Measurements from ENCODE around the gene LRRN4. TPM values are rescaled to one million over a fixed set of nuclear protein-coding genes. Genes with fewer than 3 reads are reported as not detected.

LRRN4 gene
- total RNA-seq, 1 donor from 2014 or later, result not detected

DNA sequence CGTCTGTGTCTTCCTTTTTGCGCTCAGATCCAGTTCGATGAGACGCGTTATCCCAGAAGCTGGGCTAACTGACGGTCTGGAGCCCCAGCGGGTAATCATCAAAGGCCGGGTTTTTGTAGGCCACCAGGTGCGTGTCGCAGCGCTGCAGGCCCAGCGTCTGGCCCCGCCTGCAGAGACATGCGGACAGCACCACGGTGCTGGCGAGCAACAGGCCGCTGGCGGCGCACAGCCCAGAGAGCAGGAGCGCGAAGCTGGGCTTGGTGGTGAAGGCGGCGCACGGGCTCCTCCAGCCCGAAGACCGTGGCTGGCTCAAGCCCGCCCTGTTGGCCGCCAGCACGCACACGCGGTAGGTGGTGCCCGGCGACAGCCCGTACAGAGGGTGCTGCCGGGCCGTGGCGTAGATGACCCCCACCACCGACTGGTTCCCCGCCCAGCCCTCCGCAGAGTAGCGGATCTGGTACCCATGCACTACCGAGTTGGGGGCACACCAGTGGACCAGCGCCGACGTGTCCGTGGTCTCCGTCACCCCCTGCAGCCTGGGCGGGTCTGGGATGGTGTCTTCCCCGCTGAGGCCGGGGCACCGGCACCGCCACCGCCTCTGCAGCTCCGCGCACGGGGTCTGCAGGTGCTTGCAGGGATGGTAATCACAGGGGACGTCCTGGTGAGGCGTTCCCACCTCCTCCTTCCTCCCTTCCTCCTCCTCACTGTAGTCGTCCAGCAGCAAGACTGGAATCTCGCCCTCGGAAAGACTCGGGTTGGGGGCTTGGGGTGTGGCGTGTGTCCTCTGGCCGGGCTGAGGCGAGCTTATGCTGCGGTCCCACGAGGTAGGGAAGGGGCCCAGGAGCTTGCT is 12.7 kb downstream of the LRRN4 start:
- Mint-ChIP-seq H3K4me3 (ENCODE audit: unreplicated experiment) (no peak overlapping the region), H3K27ac (ENCODE audit: unreplicated experiment) (no peak overlapping the region), H3K4me1 (ENCODE audit: unreplicated experiment) (no peaks in the 10 kb centered on the region), H3K36me3 (ENCODE audit: unreplicated experiment) (peaks cover 30% of the 10 kb centered on the region), H3K27me3 (ENCODE audit: unreplicated experiment) (no peaks in the 10 kb centered on the region), H3K9me3 (ENCODE audit: unreplicated experiment) (no peaks in the 10 kb centered on the region)
- TF ChIP-seq, protein P1, sequence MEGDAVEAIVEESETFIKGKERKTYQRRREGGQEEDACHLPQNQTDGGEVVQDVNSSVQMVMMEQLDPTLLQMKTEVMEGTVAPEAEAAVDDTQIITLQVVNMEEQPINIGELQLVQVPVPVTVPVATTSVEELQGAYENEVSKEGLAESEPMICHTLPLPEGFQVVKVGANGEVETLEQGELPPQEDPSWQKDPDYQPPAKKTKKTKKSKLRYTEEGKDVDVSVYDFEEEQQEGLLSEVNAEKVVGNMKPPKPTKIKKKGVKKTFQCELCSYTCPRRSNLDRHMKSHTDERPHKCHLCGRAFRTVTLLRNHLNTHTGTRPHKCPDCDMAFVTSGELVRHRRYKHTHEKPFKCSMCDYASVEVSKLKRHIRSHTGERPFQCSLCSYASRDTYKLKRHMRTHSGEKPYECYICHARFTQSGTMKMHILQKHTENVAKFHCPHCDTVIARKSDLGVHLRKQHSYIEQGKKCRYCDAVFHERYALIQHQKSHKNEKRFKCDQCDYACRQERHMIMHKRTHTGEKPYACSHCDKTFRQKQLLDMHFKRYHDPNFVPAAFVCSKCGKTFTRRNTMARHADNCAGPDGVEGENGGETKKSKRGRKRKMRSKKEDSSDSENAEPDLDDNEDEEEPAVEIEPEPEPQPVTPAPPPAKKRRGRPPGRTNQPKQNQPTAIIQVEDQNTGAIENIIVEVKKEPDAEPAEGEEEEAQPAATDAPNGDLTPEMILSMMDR (IDR thresholded peaks at IDR 0.05), result no peak
- DNase-seq (ENCODE audit: extremely low spot score, unreplicated experiment), result no peak

DNA sequence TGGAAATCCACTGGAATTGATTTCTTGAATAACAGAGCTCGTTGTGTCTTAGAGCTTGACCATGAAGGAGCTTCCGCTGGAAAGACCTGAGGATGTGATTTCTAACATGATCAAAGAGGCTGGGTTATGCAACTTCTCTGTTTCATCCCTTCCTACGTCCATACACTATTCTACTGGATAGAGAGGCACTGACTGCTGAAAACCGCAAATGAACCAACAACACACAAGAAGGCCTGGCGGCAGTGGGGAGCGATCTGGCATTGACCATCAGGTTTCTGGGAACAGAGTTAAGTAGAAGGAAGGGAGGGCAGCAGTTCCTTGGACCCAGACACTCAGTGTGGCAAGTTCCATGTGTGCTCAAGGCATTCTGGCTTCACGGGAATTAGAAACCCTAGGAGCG is 13.3 kb downstream of the LRRN4 start:
- TF ChIP-seq, protein P1 (IDR thresholded peaks at IDR 0.05), result no peak
- no peak overlapping the region for H3K4me3 Mint-ChIP-seq (ENCODE audit: unreplicated experiment)
- no peaks in the 10 kb centered on the region for H3K9me3 Mint-ChIP-seq (ENCODE audit: unreplicated experiment)
- H3K4me1 Mint-ChIP-seq (ENCODE audit: unreplicated experiment), result no peaks in the 10 kb centered on the region
- H3K27ac Mint-ChIP-seq (ENCODE audit: unreplicated experiment), result no peak overlapping the region
- H3K27me3 Mint-ChIP-seq (ENCODE audit: unreplicated experiment), result no peaks in the 10 kb centered on the region
- no peak for DNase-seq (ENCODE audit: extremely low spot score, unreplicated experiment)
- peaks cover 31% of the 10 kb centered on the region for H3K36me3 Mint-ChIP-seq (ENCODE audit: unreplicated experiment)

DNA sequence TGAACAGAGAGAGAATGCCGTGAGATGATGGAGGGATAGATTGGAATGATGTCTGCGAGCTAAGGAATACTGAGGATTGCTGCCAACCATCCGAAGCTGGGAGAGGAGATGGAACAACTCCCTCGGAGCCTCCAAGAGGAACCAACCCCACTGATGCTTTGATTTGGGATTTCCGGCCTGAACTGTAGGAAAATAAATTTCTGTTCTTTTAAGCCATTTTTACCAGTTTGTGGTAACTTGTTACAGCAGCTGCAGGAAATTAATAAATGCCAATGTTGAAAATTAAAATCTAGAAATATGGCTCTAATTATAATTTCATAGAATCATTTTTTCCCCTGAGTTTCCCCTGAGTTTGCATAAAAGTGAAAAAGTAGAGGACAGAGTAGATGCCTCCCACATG is 14.1 kb downstream of the LRRN4 start:
- H3K4me3 Mint-ChIP-seq (ENCODE audit: unreplicated experiment), result no peak overlapping the region
- TF ChIP-seq, protein P1 (IDR thresholded peaks at IDR 0.05), result no peak
- H3K4me1 Mint-ChIP-seq (ENCODE audit: unreplicated experiment), result no peaks in the 10 kb centered on the region
- H3K9me3 Mint-ChIP-seq (ENCODE audit: unreplicated experiment), result no peaks in the 10 kb centered on the region
- H3K36me3 Mint-ChIP-seq (ENCODE audit: unreplicated experiment), result peaks cover 34% of the 10 kb centered on the region
- no peak overlapping the region for H3K27ac Mint-ChIP-seq (ENCODE audit: unreplicated experiment)
- no peak for DNase-seq (ENCODE audit: extremely low spot score, unreplicated experiment)
- H3K27me3 Mint-ChIP-seq (ENCODE audit: unreplicated experiment), result no peaks in the 10 kb centered on the region

DNA sequence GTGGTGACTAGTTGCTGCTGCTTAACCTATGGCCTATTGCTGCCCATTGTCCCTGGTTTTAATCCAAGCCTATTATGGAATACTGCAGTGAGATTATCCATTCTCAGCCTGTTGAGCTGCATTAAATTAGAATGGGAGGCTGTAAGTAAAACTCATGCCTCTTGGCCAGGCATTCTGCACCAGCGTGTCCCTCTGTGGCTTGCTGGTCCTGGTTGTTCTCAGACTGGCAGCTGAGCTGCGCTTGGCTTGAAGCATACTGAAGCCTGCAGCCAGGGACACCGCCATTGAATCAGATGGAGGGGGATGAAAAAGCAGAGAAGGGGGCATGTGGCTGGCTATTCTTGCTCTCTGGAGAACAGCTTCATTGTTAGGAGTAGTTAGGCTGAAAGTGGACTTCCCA is 15.6 kb downstream of the LRRN4 start:
- Mint-ChIP-seq H3K4me3 (ENCODE audit: unreplicated experiment) (no peak overlapping the region), H3K36me3 (ENCODE audit: unreplicated experiment) (peaks cover 45% of the 10 kb centered on the region), H3K27ac (ENCODE audit: unreplicated experiment) (no peak overlapping the region), H3K4me1 (ENCODE audit: unreplicated experiment) (no peaks in the 10 kb centered on the region), H3K9me3 (ENCODE audit: unreplicated experiment) (no peaks in the 10 kb centered on the region), H3K27me3 (ENCODE audit: unreplicated experiment) (no peaks in the 10 kb centered on the region)
- no peak for DNase-seq (ENCODE audit: extremely low spot score, unreplicated experiment)
- TF ChIP-seq, protein P1 (IDR thresholded peaks at IDR 0.05), result no peak

DNA sequence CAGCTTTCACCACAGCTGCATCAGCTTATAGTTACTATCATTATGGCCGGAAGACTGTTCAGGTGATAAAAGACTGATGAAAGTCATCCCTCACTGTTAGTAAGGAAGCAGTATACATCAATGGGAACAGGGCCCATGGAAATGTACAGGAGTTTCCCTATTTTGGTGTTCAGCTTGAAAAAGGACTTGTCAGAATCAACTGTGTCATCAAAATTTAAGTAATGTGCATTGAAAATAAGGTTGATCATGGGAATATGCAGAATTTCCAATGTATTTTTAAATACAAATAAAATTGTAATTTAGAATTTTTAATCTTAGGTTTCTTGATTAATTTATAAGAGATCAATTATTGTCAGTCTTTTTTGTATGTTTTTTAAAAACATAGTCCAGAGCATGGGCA is 16.8 kb downstream of the LRRN4 start:
- no peaks in the 10 kb centered on the region for H3K9me3 Mint-ChIP-seq (ENCODE audit: unreplicated experiment)
- no peak for DNase-seq (ENCODE audit: extremely low spot score, unreplicated experiment)
- H3K4me1 Mint-ChIP-seq (ENCODE audit: unreplicated experiment), result no peaks in the 10 kb centered on the region
- no peaks in the 10 kb centered on the region for H3K27me3 Mint-ChIP-seq (ENCODE audit: unreplicated experiment)
- no peak overlapping the region for H3K27ac Mint-ChIP-seq (ENCODE audit: unreplicated experiment)
- peaks cover 48% of the 10 kb centered on the region for H3K36me3 Mint-ChIP-seq (ENCODE audit: unreplicated experiment)
- TF ChIP-seq, protein P1 (IDR thresholded peaks at IDR 0.05), result no peak
- no peak overlapping the region for H3K4me3 Mint-ChIP-seq (ENCODE audit: unreplicated experiment)
